Measurements from ENCODE around the gene TBC1D24. TPM values are rescaled to one million over a fixed set of nuclear protein-coding genes. Genes with fewer than 3 reads are reported as not detected.

The TBC1D24 gene
- total RNA-seq, 2 donors from 2014 or later: 7.8 to 10.6 TPM

GRCh38 chr16:2460391-2460713, 14.6 kb upstream of the TBC1D24 start:
- H3K36me3 Mint-ChIP-seq: peaks cover 0 to 7% of the 10 kb centered on the region in 2 donors
- ATAC-seq (no peak), DNase-seq (ENCODE audit: low spot score in 2 of 2) (no peak)
- H3K27ac Mint-ChIP-seq: no peak overlapping the region
- no peaks in the 10 kb centered on the region for H3K9me3 Mint-ChIP-seq

DNA sequence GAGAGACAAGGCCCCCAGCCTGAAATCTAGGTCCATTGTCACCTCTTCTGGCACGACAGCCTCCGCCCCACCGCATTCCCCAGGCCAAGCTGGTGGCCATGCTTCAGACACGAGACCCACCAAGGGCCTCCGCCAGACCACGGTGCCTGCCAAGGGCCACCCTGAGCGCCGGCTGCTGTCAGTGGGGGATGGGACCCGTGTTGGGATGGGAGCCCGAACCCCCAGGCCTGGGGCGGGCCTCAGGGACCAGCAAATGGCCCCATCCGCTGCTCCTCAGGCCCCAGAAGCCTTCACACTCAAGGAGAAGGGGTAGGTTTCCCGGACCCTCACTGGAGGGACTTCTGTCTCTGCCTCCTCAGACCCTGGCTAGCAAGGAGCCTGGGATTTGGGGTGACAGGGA, 14.0 kb upstream of the TBC1D24 start:
- DNase-seq (ENCODE audit: low spot score in 2 of 2): no peak
- Mint-ChIP-seq H3K9me3 (no peaks in the 10 kb centered on the region), H3K36me3 (peaks cover 0 to 7% of the 10 kb centered on the region in 2 donors), H3K27ac (no peak overlapping the region)
- no peak for ATAC-seq

DNA sequence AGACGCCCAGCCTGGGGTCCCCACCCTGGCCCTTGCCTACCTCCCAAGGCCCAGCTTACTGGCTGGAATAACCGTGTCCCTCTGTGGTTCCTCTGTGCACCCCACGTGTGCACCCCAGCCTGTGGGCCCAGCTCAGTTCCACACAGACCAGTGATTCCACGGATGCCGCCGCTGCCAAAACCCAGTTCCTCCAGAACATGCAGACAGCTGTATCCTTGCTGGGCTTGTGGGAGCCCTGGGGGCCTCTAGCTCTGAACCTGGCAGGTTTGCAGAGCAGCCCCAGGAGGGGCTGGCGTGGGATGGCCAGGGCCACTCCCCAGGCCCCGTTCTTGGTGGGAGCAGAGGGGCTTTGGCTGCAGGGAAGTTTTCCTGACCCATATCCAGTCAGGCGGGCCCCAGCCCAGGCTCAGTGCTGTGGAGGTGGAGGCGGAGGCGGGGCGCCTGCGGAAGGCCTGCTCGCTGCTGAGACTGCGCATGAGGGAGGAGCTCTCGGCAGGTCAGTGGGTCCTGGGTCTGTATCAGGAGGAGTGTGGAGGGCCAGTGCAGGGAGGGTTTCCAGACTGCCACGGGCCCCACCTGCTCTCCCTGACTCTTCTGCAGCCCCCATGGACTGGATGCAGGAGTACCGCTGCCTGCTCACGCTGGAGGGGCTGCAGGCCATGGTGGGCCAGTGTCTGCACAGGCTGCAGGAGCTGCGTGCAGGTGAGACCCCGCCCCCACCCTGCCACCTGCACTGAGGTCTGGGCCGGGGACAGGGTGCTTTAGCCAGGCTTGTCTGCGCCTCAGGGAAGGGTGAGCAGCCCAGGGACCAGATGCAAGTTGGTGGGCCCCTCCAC, 12.7 kb upstream of the TBC1D24 start:
- Mint-ChIP-seq H3K9me3 (no peaks in the 10 kb centered on the region), H3K36me3 (no peaks in the 10 kb centered on the region), H3K27ac (no peak overlapping the region)
- DNase-seq (ENCODE audit: low spot score in 2 of 2) (no peak), ATAC-seq (no peak)

DNA sequence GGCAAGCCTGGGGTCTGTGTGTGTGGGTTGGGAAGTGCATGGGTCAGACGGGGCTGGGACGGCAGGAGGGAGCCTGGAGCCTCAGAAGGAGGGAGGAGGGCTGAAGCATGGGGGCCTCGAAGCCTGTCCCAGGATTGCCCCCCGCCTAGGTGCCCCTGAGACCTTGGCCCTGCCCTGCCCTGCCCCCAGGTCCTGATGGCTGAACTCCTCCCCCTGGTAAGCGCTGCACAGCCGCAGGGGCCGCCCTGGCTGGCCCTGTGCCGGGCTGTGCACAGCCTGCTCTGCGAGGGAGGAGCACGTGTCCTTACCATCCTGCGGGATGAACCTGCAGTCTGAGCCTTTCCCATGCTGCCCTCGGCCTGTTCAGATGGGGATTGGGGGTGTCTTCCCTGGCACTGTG, 10.6 kb upstream of the TBC1D24 start:
- ATAC-seq: no peak
- Mint-ChIP-seq H3K27ac (no peak overlapping the region), H3K36me3 (no peaks in the 10 kb centered on the region), H3K9me3 (no peaks in the 10 kb centered on the region)
- no peak for DNase-seq (ENCODE audit: low spot score in 2 of 2)

- Mint-ChIP-seq H3K9me3 (no peaks in the 10 kb centered on the region), H3K36me3 (peaks cover 0 to 6% of the 10 kb centered on the region in 2 donors), H3K27ac (no peak overlapping the region)
- ATAC-seq (no peak), DNase-seq (ENCODE audit: low spot score in 2 of 2) (no peak)
Measured at GRCh38 chr16:2465653-2466415, 9.1 kb upstream of the TBC1D24 start.

DNA sequence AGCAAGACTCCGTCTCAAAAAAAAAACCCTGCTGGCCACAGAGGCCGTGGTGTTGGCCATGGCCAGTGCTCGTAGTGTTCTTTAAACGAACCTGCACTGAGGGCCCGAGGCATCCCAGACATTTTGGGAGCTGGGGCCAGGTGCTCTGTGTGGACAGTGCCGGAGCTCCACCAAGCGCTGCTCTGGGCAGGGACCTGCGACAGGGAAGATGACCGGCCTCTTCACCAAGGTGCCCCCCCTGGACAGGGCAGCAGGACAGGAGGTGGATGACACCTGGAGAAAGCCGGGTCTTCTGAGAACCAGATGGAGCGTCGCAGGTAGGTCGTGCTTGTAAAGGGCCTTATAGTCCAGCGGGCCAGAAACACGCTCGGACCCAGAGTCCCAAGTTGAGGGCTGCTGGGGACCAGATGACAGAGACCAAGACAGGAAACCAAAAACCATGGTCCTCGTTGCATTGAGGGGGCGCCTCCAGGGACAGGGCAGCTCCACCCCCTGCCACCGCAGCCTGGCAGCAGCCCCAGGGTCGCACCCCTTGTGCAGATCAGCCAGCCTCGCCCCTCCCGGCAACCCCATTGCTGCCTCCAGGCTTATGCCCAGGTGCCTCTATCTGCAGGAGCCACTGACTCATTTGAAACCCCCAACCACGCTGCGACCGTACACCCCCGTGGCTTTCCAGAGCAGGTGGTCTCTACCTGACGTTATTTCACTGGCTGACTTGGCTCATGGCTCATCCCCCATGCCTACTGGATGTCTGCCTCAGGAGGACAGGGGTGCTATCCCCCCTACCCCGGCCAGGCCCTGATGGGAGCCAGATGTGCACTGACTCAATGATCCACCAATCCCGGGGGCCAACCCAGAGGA, 8.0 kb upstream of the TBC1D24 start:
- no peak overlapping the region for H3K27ac Mint-ChIP-seq
- H3K36me3 Mint-ChIP-seq: peaks cover 0 to 6% of the 10 kb centered on the region in 2 donors
- no peaks in the 10 kb centered on the region for H3K9me3 Mint-ChIP-seq
- no peak for ATAC-seq
- DNase-seq (ENCODE audit: low spot score in 2 of 2): no peak

GRCh38 chr16:2467528-2468232, 7.2 kb upstream of the TBC1D24 start:
- DNase-seq (ENCODE audit: low spot score in 2 of 2) (no peak), ATAC-seq (peak; percentile 31 to 40)
- peaks cover 0 to 6% of the 10 kb centered on the region in 2 donors for H3K36me3 Mint-ChIP-seq
- H3K27ac Mint-ChIP-seq: no peak overlapping the region
- H3K9me3 Mint-ChIP-seq: no peaks in the 10 kb centered on the region

DNA sequence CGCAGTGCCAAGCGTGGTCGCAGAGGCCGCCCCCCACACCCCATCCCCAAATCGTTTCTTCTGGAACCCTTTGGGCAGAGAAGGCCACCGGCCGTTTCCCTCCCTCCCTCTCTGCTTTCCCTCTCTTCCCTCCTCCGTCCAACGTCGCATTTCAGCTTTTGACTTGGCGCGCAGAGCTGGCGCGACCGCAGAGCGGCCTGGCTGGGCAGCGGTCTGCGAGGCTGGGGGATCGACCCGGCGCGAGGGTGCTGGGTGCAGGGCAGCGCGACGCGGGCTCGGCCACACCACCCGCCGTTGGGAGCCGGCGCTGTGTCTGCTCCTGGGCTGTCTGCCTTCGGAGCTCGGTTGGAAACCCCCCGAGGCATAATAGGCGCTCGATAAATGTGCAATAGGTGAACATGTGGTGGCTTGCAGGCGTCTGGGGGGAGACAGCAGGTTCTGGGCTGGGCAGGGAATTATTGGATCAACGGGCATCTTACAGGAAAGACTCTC, 6.6 kb upstream of the TBC1D24 start:
- no peaks in the 10 kb centered on the region for H3K9me3 Mint-ChIP-seq
- ATAC-seq (no peak), DNase-seq (ENCODE audit: low spot score in 2 of 2) (no peak)
- peaks cover 0 to 6% of the 10 kb centered on the region in 2 donors for H3K36me3 Mint-ChIP-seq
- H3K27ac Mint-ChIP-seq: no peak overlapping the region

DNA sequence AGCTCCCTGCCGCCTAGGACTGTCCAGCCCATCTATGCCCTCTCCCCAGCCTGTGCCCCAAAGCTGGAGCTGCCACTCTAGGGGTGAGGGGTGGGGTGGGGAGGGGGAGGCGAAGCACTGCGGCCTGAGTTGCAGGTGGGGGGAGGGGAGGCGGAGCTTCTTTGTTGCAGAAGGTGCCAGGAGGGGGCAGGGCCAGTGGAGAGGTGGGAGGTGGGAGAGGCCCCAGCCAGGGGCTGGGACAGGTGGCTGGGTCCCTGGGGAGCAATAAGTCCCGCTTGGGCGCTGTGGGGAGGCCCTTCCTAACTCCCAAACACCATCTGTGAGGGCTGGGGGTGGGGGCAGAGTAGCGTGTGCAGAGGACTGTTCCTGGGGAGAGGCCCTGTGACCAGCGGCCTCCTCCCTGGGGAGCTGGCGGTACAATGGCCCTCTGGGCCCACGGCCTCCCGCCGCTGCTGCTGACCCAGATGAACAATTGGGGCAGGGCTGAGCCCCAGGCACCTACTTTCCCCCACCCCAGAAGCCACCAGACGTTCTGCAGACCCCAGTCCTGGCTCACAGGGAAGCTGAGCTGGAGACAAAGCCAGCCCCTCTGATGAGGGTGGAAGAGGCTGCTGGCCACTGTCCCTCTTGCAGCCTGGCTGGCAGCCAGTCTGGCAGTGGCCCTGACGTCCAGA, 6.1 kb upstream of the TBC1D24 start:
- Mint-ChIP-seq H3K9me3 (no peaks in the 10 kb centered on the region), H3K27ac (no peak overlapping the region), H3K36me3 (peaks cover 0 to 6% of the 10 kb centered on the region in 2 donors)
- ATAC-seq (no peak), DNase-seq (ENCODE audit: low spot score in 2 of 2) (no peak)

- no peak for DNase-seq (ENCODE audit: low spot score in 2 of 2)
- peaks cover 0 to 6% of the 10 kb centered on the region in 2 donors for H3K36me3 Mint-ChIP-seq
- no peak for ATAC-seq
- H3K27ac Mint-ChIP-seq: no peak overlapping the region
- H3K9me3 Mint-ChIP-seq: no peaks in the 10 kb centered on the region
Measured at GRCh38 chr16:2469399-2470233, 5.3 kb upstream of the TBC1D24 start.

DNA sequence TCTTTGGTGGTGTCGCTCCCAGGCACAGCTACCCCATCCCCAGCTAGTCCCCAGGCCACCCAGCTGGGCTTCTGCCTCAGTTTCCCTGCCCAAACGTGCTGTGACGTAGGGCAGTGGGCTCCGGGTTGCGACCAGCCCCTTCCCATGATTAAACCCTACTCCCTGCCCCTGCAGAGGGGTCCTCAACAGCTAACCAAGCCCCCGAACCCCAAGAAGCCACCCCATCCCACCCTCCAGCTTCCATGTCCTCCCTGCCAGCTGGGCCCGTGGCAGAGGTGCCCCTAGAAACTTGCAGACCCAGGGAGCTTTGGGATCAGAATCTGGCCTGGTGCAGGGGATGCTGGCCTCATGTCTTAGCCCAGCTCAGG, 4.7 kb upstream of the TBC1D24 start:
- Mint-ChIP-seq H3K27ac (no peak overlapping the region), H3K9me3 (no peaks in the 10 kb centered on the region), H3K36me3 (peaks cover 0 to 6% of the 10 kb centered on the region in 2 donors)
- DNase-seq (ENCODE audit: low spot score in 2 of 2): no peak
- no peak for ATAC-seq

DNA sequence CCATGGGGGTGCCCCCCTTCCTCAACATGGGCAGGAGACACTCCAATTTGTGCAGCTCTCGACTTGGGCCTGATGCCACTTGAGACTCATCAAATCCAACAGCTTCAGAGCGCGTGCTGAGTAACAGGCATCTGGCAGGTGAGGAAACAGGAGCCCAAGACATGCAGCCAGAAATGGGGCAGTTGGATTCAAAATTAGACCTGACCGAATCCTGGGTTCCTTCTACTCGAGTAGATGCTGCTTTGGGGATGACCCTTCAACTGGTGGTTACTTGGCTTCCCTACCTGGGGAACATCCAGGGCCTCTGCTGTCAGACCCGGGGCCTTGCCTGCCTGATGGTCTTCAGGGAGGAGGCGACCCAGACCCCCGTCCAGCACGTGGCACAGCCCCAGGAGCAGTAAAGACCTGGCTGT, 4.3 kb upstream of the TBC1D24 start:
- ATAC-seq: no peak
- Mint-ChIP-seq H3K36me3 (peaks cover 0 to 6% of the 10 kb centered on the region in 2 donors), H3K27ac (no peak overlapping the region), H3K9me3 (no peaks in the 10 kb centered on the region)
- DNase-seq (ENCODE audit: low spot score in 2 of 2): no peak

DNA sequence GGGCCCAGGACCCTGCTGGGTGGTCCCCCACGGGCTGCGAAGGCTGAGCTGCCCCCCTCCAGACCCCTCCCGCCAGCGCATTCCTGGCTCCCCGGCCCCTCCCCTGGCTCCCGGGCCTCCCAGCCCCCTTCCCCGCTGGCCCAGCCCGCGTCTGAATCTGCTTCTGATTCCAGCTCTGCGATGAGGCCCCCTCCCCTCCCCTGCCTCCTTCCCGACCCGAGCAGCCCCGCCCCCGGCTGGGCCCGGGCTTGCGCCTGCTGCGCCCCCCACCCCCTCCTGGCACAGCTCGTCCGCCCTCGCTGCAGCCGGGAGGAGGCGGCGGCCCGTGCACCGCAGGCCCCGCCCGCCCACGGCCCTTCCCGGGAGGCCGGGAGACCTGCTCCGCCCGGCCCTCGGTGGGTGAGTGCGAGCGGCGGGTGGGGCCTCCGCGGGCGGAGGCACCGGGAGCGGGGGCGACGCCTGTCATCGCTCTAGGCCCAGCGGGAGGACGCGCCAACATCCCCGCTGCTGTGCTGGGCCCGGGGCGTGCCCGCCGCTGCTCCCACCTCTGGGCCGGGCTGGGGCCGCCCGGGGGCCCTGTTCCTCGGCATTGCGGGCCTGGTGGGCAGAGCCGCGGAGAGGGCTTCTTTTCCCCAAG, 3.8 kb upstream of the TBC1D24 start, which contains the start of gene NTN3:
Gene NTN3 (plus strand): TSS at position 282 of the 637 bp plus-strand sequence. CDS start 405 bp downstream, outside the sequence.
- ATAC-seq: no peak
- Mint-ChIP-seq H3K9me3 (no peaks in the 10 kb centered on the region), H3K27ac (no peak within 1 kb of the TSS), H3K36me3 (peaks cover 0 to 6% of the 10 kb centered on the region in 2 donors)
- DNase-seq (ENCODE audit: low spot score in 2 of 2): no peak

DNA sequence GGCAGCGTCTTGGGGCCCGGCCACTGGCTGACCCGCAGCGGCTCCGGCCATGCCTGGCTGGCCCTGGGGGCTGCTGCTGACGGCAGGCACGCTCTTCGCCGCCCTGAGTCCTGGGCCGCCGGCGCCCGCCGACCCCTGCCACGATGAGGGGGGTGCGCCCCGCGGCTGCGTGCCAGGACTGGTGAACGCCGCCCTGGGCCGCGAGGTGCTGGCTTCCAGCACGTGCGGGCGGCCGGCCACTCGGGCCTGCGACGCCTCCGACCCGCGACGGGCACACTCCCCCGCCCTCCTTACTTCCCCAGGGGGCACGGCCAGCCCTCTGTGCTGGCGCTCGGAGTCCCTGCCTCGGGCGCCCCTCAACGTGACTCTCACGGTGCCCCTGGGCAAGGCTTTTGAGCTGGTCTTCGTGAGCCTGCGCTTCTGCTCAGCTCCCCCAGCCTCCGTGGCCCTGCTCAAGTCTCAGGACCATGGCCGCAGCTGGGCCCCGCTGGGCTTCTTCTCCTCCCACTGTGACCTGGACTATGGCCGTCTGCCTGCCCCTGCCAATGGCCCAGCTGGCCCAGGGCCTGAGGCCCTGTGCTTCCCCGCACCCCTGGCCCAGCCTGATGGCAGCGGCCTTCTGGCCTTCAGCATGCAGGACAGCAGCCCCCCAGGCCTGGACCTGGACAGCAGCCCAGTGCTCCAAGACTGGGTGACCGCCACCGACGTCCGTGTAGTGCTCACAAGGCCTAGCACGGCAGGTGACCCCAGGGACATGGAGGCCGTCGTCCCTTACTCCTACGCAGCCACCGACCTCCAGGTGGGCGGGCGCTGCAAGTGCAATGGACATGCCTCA, 3.1 kb upstream of the TBC1D24 start:
- no peak overlapping the region for H3K27ac Mint-ChIP-seq
- H3K9me3 Mint-ChIP-seq: no peaks in the 10 kb centered on the region
- ATAC-seq (no peak), DNase-seq (ENCODE audit: low spot score in 2 of 2) (no peak)
- peaks cover 0 to 6% of the 10 kb centered on the region in 2 donors for H3K36me3 Mint-ChIP-seq

Measured in activated naive CD4-positive, alpha-beta T cell treated with anti-CD3 and anti-CD28 coated beads, Interleukin-2, amount 50 U/mL, for 72 hours (primary cell).